H9 (cell line): Measurements from ENCODE around the gene HOOK2. TPM values are rescaled to one million over a fixed set of nuclear protein-coding genes. Genes with fewer than 3 reads are reported as not detected.
A peak's percentile ranks its signal among the peaks of the same experiment; 100 is the strongest.

Experiments used
- DNase-seq: peaks from one replicate; pipeline ENCODE4 v3.0.0-alpha.2; 2017
- H2AFZ ChIP-seq: one replicate; pipeline ENCODE4 v1.6.1; 2013; ENCODE audit warnings: mild to moderate bottlenecking, low read length, control low read depth, moderate library complexity
- H2AK5ac ChIP-seq: 2 replicates; pipeline ENCODE4 v1.6.1; 2013; ENCODE audit warnings: low read length, control low read depth, mixed read lengths; ENCODE audit not compliant: insufficient read length
- H2BK120ac ChIP-seq: one replicate; pipeline ENCODE4 v1.6.1; 2013; ENCODE audit warnings: low read depth, mild to moderate bottlenecking, low read length, control low read depth, inconsistent platforms; ENCODE audit not compliant: poor library complexity, severe bottlenecking
- H2BK12ac ChIP-seq: 2 replicates; pipeline ENCODE4 v1.6.1; 2013; ENCODE audit warnings: low read length, control low read depth, mixed read lengths, low read depth; ENCODE audit not compliant: insufficient read length
- H2BK15ac ChIP-seq: 2 replicates; pipeline ENCODE4 v1.6.1; 2013; ENCODE audit warnings: low read depth, low read length, control low read depth
- H2BK20ac ChIP-seq: one replicate; pipeline ENCODE4 v1.6.1; 2013; ENCODE audit warnings: low read depth, mild to moderate bottlenecking, low read length, control low read depth, inconsistent platforms; ENCODE audit not compliant: poor library complexity, severe bottlenecking
- H2BK5ac ChIP-seq: 2 replicates; pipeline ENCODE4 v1.6.1; 2013; ENCODE audit warnings: low read length, control low read depth, mixed read lengths; ENCODE audit not compliant: insufficient read length
- H3K14ac ChIP-seq: 2 replicates; pipeline ENCODE4 v1.6.1; 2013; ENCODE audit warnings: low read length, control low read depth; ENCODE audit not compliant: insufficient read depth
- H3K18ac ChIP-seq: 2 replicates; pipeline ENCODE4 v1.6.1; 2013; ENCODE audit warnings: low read depth, mild to moderate bottlenecking, mixed read lengths, low read length, control low read depth; ENCODE audit not compliant: insufficient read length
- H3K23ac ChIP-seq: 2 replicates; pipeline ENCODE4 v1.6.1; 2013; ENCODE audit warnings: low read length, control low read depth, mixed read lengths, low read depth; ENCODE audit not compliant: insufficient read length
- H3K23me2 ChIP-seq: 2 replicates; pipeline ENCODE4 v1.6.1; 2013; ENCODE audit warnings: low read depth, mild to moderate bottlenecking, mixed read lengths, low read length, control low read depth; ENCODE audit not compliant: insufficient read length, poor library complexity, severe bottlenecking
- H3K27ac ChIP-seq: 2 replicates; pipeline ENCODE4 v1.5.1; 2013; ENCODE audit warnings: low read length, control low read depth, mixed read lengths, low read depth; ENCODE audit not compliant: insufficient read length
- H3K27me3 ChIP-seq: 2 replicates; pipeline ENCODE4 v1.6.1; 2013; ENCODE audit warnings: low read length, control low read depth, inconsistent platforms; ENCODE audit not compliant: insufficient read depth
- H3K4ac ChIP-seq: 2 replicates; pipeline ENCODE4 v1.6.1; 2013; ENCODE audit warnings: low read depth, mild to moderate bottlenecking, control low read depth, inconsistent platforms, low read length, moderate library complexity
- H3K4me1 ChIP-seq: 2 replicates; pipeline ENCODE4 v1.6.1; 2013; ENCODE audit warnings: low read length, control low read depth, inconsistent platforms; ENCODE audit not compliant: insufficient read depth
- H3K4me2 ChIP-seq: 2 replicates; pipeline ENCODE4 v1.6.1; 2013; ENCODE audit warnings: low read length, control low read depth, mixed read lengths; ENCODE audit not compliant: insufficient read length, insufficient read depth
- H3K56ac ChIP-seq: 2 replicates; pipeline ENCODE4 v1.6.1; 2013; ENCODE audit warnings: low read depth, mild to moderate bottlenecking, mixed read lengths, low read length, control low read depth; ENCODE audit not compliant: insufficient read length
- H3K79me1 ChIP-seq: 2 replicates; pipeline ENCODE4 v1.6.1; 2013; ENCODE audit warnings: low read depth, mild to moderate bottlenecking, moderate library complexity, low read length, control low read depth, inconsistent platforms; ENCODE audit not compliant: insufficient read depth, poor library complexity, severe bottlenecking
- H3K79me2 ChIP-seq: 2 replicates; pipeline ENCODE4 v1.6.1; 2013; ENCODE audit warnings: low read length, control low read depth, inconsistent platforms; ENCODE audit not compliant: insufficient read depth
- H3K9ac ChIP-seq: 2 replicates; pipeline ENCODE4 v1.6.1; 2013; ENCODE audit warnings: low read length, control low read depth, mixed read lengths; ENCODE audit not compliant: insufficient read length; ENCODE audit errors: extremely low read depth
- H3K9me3 ChIP-seq: one replicate; pipeline ENCODE4 v1.6.1; 2013; ENCODE audit warnings: low read depth, low read length, inconsistent platforms; ENCODE audit not compliant: control insufficient read depth
- H3T11ph ChIP-seq: one replicate; pipeline ENCODE4 v1.6.1; 2013; ENCODE audit warnings: mild to moderate bottlenecking, low read length, control low read depth, inconsistent platforms
- H4K20me1 ChIP-seq: one replicate; pipeline ENCODE4 v1.6.1; 2013; ENCODE audit not compliant: control insufficient read depth, insufficient read length, insufficient read depth
- H4K5ac ChIP-seq: 2 replicates; pipeline ENCODE4 v1.6.1; 2013; ENCODE audit warnings: low read depth, mild to moderate bottlenecking, mixed read lengths, low read length, control low read depth; ENCODE audit not compliant: insufficient read length
- H4K8ac ChIP-seq: replicated peaks from 2 replicates; pipeline ENCODE4 v1.6.1; 2013; ENCODE audit warnings: low read length, control low read depth, mixed read lengths, low read depth; ENCODE audit not compliant: insufficient read length
- H4K91ac ChIP-seq: 2 replicates; pipeline ENCODE4 v1.6.1; 2013; ENCODE audit warnings: low read depth, mild to moderate bottlenecking, moderate library complexity, mixed read lengths, low read length, control low read depth; ENCODE audit not compliant: insufficient read length
- H3K27ac Mint-ChIP-seq, 3 experiments: 2 replicates in 2 of 3; 3 replicates in 1 of 3; pipeline ENCODE4 v1.8.0; 2020 to 2021; ENCODE audit warnings: mixed read lengths in 3 of 3, mild to moderate bottlenecking in 1 of 3, moderate library complexity in 1 of 3
- H3K27me3 Mint-ChIP-seq: 2 replicates; pipeline ENCODE4 v1.8.0; 2021; ENCODE audit warnings: low read depth, mild to moderate bottlenecking, moderate library complexity, mixed read lengths
- H3K36me3 Mint-ChIP-seq, 3 experiments: 2 replicates in 2 of 3; 3 replicates in 1 of 3; pipeline ENCODE4 v1.8.0; 2020 to 2021; ENCODE audit warnings: low read depth in 3 of 3, mixed read lengths in 3 of 3; ENCODE audit not compliant: insufficient read depth in 1 of 3
- H3K4me1 Mint-ChIP-seq, 2 experiments: 2 replicates each; pipeline ENCODE4 v1.8.0; 2020; ENCODE audit warnings: mixed read lengths in 2 of 2
- H3K4me3 Mint-ChIP-seq, 2 experiments: 2 replicates in 1 of 2; 3 replicates in 1 of 2; pipeline ENCODE4 v1.8.0; 2020 to 2021; ENCODE audit warnings: mild to moderate bottlenecking in 2 of 2, mixed read lengths in 2 of 2, moderate library complexity in 1 of 2
- H3K9me3 Mint-ChIP-seq, 2 experiments: 2 replicates in 1 of 2; 3 replicates in 1 of 2; pipeline ENCODE4 v1.8.0; 2020; ENCODE audit warnings: mild to moderate bottlenecking in 2 of 2, mixed read lengths in 2 of 2, moderate library complexity in 1 of 2
- CTCF ChIP-seq: fragments of 200-600 bp; sonication (generic); conservative IDR thresholded peaks from 3 replicates; pipeline ENCODE4 v1.8.0; 2021; ENCODE audit warnings: antibody characterized with exemption, mild to moderate bottlenecking
- WGBS: extraction: QIAGEN DNeasy Blood & Tissue Kit; methylation state at CpG from one replicate; pipeline ENCODE4 v1.1.7; 2013; ENCODE audit warnings: missing lambda C conversion rate, low lambda C conversion rate, mixed read lengths; ENCODE audit not compliant: insufficient read length; ENCODE audit errors: extremely low coverage; 5-methylcytosine and 5-hydroxymethylcytosine counted together
- total RNA-seq: library from RNA; stranded (reverse); gene quantifications from 2 replicates; pipeline ENCODE4 v1.2.1, GENCODE V29; 2021

The HOOK2 gene
- total RNA-seq, 1 experiment from 2014 or later = 64.7 TPM

GRCh38 chr19:12736995-12737834 lies 38.1 kb downstream of the HOOK2 start, which contains the start of gene GET3:
Gene GET3, plus strand, starts transcription at chr19:12737497. Its CDS starts 9 bp downstream, at chr19:12737506.
- H3K9me3 Mint-ChIP-seq = no peaks in the 10 kb centered on the region; a peak in 1 of 5 replicates
- H3K4me3 Mint-ChIP-seq = peak within 1 kb of the TSS; percentile 100
- Histone ChIP-seq H3K4me2 (peak within 1 kb of the TSS; percentile 94), H4K5ac (peak within 1 kb of the TSS; percentile 69), H3K27me3 (no peaks in the 10 kb centered on the region), H3K4me1 (no peaks in the 10 kb centered on the region), H3K9me3 (no peaks in the 10 kb centered on the region), H4K20me1 (no peaks in the 10 kb centered on the region), H2BK12ac (no peak within 1 kb of the TSS), H2AFZ (no peak within 1 kb of the TSS), H2BK5ac (no peak within 1 kb of the TSS), H2BK20ac (no peak within 1 kb of the TSS), H3K9ac (peak within 1 kb of the TSS; percentile 95), H3K27ac (no peak within 1 kb of the TSS), H2BK120ac (no peak within 1 kb of the TSS), H3K79me2 (peaks cover 21% of the 10 kb centered on the region), H3K14ac (peak within 1 kb of the TSS; percentile 90), H3T11ph (no peak within 1 kb of the TSS), H3K56ac (no peak within 1 kb of the TSS), H4K91ac (no peak within 1 kb of the TSS), H3K23ac (no peak within 1 kb of the TSS), H4K8ac (no peak within 1 kb of the TSS), H3K23me2 (peaks cover 12% of the 10 kb centered on the region), H3K79me1 (peaks cover 3% of the 10 kb centered on the region), H2BK15ac (no peak within 1 kb of the TSS), H3K4ac (no peak within 1 kb of the TSS; the same call in 1 of the 2 replicates), H3K18ac (peak within 1 kb of the TSS; percentile 92), H2AK5ac (no peak within 1 kb of the TSS)
- peak; percentile 99 for DNase-seq
- H3K27ac Mint-ChIP-seq = peak within 1 kb of the TSS; percentile 99 to 100 (median 100)
- H3K4me1 Mint-ChIP-seq = peaks cover 21 to 29% of the 10 kb centered on the region in 2 experiments
- TF ChIP-seq CTCF = no peak
- WGBS = no CpG with 5 or more reads among the region's 29 CpGs
- peaks cover 24 to 35% (median 27%) of the 10 kb centered on the region in 3 experiments for H3K36me3 Mint-ChIP-seq
- peaks cover 3% of the 10 kb centered on the region; the same call in 1 of the 2 replicates for H3K27me3 Mint-ChIP-seq
